Superior temporal gyrus (tissue), 1 donor: Measurements from ENCODE around the gene UPF3A.
"Not testable (repeated sequence)": the region's sequence is repeated elsewhere in the genome, so short reads cannot be mapped to it uniquely, and the experiment has no call there.

Experiments used
- DNase-seq: peaks from one replicate; pipeline ENCODE4 v3.0.0-alpha.2; 2016; ENCODE audit errors: extremely low spot score

The UPF3A gene

DNA sequence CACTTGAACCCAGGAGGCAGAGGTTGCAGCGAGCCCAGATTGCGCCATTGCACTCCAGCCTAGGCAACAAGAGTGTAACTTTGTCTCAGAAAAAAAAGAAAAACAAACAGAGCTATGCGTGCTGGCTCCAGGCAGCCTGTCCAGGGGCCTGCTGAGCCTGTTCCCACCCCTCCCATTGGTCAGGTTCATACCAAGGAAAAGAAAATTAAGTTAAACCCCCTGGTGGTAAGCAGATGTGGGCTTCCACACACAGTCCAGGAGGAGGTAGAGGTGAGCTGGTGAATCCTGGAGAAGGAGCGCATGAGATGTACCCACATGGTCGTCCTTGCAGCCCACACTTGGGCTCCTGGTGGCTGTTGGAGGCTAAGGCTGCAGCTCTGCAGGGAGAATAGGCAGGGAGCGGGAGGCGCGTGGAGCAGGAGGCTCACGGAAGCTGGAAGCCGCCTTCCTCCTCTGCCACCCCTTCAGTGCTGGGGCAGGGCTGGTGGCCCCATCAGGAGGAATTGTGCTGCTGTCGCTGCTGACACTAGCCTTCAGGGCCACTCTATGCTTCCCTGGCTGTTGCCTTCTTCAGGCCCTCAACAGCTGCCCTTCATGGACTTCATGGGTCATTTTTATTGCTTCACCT is 22.4 kb downstream of the UPF3A start:
- DNase-seq: no peak

DNA sequence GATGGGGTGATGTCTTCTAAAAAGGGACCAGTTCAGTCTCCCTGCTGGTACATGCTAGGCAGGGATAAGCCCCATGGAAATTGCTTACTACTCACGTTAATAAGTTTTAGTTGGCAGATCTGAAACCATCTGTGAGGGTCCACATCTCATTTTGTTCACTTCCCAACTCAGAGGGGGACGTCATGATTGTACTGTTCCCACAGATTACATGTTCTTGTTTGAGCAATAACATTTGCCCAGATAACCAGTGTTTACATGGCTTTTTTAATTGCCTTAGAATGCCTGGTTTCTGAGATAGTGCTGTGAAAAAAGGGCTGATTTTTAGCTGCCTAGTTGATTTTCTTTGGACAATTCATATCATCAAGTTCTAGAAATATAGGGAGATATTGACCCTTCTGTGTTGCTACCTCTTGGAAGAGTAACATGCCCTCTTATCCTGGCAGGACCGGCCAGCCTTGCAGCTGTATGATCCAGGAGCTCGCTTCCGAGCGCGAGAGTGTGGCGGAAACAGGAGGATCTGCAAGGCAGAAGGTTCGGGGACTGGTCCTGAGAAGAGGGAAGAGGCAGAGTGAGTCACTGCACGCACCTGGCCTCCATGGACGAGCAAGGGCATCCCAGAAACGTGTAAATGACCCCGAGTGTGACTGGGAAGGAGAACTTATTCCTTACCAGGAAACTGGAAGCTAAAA is 23.1 kb downstream of the UPF3A start:
- DNase-seq: no peak

GRCh38 chr13:114309086-114309485 is 27.7 kb downstream of the UPF3A start:
- no peak for DNase-seq

DNA sequence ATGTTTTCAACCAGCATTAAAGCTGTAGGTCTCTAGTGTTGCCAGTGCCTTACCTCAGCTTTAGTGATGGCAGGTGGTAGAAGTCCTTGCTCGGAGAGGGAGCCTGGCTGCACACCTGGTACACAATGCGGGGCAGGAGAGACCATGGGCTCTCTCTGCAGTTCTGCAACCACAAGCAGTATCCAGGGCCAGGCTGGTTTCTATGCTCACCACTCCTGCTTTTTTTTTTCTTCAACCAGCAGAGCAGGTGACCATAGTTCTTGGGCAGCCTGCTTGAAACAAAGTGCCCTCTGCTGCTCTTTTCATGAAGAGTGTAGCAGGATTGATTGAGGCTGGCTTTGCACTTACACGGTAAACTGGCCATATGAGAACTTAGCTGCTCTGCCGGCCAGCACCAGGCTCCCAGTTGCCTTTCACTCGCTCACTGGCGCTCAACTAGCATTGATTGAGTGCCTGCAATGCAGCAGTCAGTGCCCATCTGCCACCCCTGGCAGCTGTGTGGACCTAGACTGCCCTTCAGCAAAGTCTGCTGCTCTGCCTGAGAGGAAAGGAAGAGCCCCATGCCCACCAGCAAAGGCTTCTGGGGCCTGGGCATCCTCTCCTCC is 28.5 kb downstream of the UPF3A start:
- no peak for DNase-seq

- DNase-seq: no peak
These were observed 29.6 kb downstream of the UPF3A start for GRCh38 chr13:114310956-114311355.

DNA sequence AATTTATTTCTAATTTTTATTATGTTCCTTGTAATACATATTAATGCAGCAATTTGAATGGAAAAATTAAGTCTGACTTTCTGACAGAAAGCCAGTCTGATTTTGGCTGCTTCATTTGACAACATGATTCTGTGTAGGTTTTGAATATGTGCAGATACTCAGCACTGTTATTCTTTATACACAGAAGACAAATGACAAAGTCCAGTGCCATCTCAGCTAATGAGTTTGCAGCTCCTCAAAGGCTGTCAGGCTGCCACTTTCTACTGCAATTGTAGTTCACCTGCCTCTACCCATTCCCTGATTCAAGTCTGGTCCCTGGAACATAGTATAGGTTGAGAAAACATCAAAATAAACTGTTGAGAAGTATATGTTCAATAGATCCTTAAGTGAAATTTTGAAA is 30.0 kb downstream of the UPF3A start:
- no peak for DNase-seq

- DNase-seq: no peak
These were observed 30.5 kb downstream of the UPF3A start for GRCh38 chr13:114311908-114312307.

- no peak for DNase-seq
These were observed 31.9 kb downstream of the UPF3A start for GRCh38 chr13:114313061-114313860.

DNA sequence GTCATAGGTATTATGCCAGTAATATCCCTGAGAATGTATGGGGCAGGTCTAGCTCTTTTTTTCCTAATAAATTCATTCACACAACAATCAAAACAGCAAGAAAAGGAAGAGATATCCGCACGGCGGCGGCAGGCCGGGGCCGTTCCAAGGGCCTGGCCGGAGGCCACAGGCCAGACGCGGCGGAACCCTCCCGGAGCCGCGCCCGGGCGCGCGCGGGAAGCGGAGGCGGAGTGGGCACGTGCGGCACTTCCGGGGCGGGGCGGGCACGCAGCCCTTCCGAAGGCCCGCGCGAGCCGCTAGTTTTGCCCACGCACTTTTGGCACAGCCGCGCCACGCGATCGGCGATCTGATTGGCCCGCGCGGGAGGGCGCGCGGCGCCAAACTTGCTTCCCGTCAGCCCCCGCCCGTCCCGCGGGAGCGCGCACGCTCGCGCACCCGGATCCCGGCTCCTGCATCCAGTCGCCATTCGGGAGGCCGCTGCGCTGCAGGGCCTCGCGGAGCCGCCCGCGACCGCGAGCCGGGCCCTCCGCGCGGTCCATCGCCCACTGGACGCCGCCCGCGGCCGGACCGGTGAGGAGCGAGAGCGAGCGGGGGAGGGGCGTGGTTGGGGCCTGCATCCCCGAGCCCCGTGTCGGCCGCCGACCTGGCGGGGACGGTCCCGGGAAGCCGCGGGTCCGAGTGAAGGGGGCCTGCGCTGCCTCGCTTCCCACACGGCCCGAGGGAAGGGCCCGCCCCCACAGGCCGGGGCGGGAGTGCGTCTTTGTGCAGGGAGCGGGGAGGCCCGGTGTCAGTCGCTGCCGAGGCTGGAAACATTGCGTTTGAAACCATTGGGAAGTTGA is 32.9 kb downstream of the UPF3A start, which contains the start of gene CHAMP1:
Gene CHAMP1, plus strand, starts transcription at position 430 of the 839 bp plus-strand sequence. CDS start 9,340 bp downstream, outside the sequence.
- DNase-seq: peak; percentile 96

GRCh38 chr13:114315074-114315785 is 33.8 kb downstream of the UPF3A start:
- no peak for DNase-seq

- DNase-seq: no peak
These were observed 37.2 kb downstream of the UPF3A start for GRCh38 chr13:114318624-114319023.

GRCh38 chr13:114319441-114319913 is 38.1 kb downstream of the UPF3A start:
- DNase-seq: no peak

DNA sequence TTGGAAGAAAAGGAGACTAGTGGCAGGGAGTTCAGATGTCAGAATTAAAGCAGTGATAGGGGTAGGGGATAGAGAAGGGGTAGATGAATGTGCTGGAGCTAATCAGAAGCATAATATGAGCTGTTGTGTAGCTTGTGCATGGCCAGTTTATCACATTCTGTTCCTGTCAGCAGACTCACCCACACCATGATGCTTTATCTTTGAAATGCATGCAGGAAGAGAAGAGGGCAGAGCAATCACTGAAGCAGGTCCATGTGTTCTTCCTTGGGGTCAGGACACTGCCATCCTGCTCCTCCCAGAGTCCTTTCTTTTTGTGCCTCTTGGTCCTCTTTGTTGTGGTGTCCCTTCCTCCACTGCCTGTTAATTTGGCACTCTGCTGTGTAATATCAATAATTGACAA is 38.7 kb downstream of the UPF3A start:
- DNase-seq: no peak

DNA sequence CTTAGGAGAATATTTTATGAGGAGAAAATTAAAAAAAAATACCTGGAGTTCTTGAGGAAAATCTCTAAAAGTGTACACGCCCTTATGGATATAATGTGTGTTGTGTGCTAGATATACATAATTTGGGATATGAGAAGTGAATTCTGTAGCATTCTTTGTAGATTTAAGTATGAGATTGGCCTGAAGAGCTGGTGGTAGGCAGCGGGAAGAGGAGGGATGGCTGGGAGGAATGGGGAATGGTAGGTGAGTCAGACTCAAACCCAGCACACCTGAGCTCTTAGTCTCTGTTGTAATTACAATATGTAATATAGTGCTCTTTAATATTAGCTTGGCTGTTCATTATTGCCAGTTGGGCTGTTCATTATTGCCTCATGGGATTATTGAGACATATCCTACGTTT is 39.9 kb downstream of the UPF3A start:
- DNase-seq: no peak

DNA sequence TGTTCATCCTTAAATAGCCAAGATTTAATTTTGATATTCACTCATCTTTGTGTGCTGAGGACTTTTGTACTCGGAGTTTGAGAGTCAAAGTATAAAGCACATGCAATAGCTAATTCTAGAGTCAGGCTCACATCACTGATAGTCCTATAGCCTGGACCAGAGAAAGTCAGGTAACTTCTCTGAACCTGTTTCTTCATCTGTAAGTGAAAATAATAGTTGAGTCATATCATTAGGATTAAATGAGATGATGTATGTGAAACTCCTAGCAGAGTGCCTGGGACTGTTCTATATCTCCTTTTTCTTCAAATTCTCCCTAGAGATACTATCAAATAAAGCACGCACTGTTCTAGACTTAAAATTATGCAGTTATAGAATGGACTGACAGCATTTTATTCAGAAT is 41.9 kb downstream of the UPF3A start:
- no peak for DNase-seq

DNA sequence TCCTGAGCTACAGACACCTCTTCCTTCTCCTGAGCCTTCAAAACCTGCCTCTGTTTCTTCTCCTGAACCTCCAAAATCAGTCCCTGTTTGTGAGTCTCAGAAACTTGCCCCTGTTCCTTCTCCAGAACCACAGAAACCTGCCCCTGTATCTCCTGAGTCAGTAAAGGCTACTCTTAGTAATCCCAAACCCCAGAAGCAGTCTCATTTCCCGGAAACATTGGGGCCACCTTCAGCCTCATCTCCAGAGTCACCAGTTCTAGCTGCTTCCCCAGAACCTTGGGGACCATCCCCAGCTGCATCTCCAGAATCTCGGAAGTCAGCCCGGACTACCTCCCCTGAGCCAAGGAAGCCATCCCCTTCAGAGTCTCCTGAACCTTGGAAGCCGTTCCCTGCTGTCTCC is 42.9 kb downstream of the UPF3A start:
- no peak for DNase-seq

- no peak for DNase-seq
These were observed 44.3 kb downstream of the UPF3A start for GRCh38 chr13:114325729-114326128.

- no peak for DNase-seq
These were observed 46.6 kb downstream of the UPF3A start for GRCh38 chr13:114328034-114328433.

- no peak for DNase-seq
These were observed 47.2 kb downstream of the UPF3A start for GRCh38 chr13:114328595-114328994.

DNA sequence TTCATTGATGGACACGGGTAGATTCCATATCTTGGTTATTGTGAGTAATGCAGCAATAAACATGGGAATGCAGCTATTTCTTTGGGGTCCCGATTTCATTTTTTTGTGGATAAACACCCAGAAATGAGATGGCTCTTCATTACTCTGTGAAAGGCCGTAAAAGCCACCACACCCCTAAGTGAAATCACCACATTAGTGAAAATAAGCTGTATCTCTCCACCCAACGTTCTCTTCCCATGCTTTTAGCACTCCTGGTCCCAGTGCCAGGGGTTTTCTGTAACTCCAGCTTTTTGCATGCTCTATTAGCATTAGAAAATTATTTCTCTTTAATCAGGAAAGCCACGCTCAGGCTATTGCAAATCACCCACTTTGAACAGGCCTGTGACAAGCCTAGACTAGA is 48.7 kb downstream of the UPF3A start:
- no peak for DNase-seq

GRCh38 chr13:114333881-114334280 is 52.5 kb downstream of the UPF3A start:
- DNase-seq: not testable (repeated sequence)
